Uterus (tissue), 2 donors: ENCODE data around the gene PTPN13.

ENCODE experiments used
- CTCF ChIP-seq, 4 experiments: fragments of 200-600 bp in 2 of 4; fragments of 450-650 bp in 2 of 4; sonication (generic) in 2 of 4; IDR thresholded peaks; one replicate each; pipeline ENCODE4 v1.5.1; 2016 to 2019; ENCODE audit warnings: antibody characterized with exemption in 4 of 4, mild to moderate bottlenecking in 2 of 4, moderate library complexity in 1 of 4
- POLR2A ChIP-seq, 2 donors: fragments of 450-650 bp; IDR thresholded peaks; one replicate each; pipeline ENCODE4 v1.6.1; 2016; ENCODE audit warnings: antibody characterized with exemption in 2 of 2, mild to moderate bottlenecking in 1 of 2, moderate library complexity in 1 of 2

DNA sequence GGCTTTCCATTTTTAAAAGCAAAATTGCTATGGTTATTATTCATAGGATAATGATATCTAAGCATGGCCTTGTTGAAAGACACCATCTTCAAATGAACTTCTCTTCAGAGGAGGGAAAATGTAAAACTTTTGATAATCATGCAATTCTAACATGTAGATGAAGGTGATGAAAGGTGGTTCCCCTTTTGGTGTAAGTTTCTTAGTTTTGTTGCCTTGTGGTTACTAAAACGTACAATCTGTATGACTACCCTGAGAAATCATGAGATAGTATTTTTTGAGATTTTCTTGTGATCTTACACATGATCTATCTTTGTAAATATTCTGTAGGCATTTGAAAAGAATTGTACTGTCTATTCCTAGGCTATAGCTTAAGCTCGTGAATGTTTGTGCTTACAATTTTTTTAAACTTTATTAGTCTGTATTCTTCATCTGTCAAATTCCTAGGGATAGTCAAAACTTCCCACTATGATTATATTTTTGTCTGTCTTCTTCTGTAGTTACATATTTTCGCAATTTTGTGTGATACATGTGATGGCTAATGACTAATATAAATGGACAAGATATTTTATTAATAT, 47.5 kb downstream of the PTPN13 start:
- TF ChIP-seq CTCF (IDR thresholded peaks at IDR 0.05) = no peak
- no peak for TF ChIP-seq POLR2A (IDR thresholded peaks at IDR 0.05)
